HepG2 (cell line): Measurements from ENCODE around the gene CYB5D1. TPM values are rescaled to one million over a fixed set of nuclear protein-coding genes. Genes with fewer than 3 reads are reported as not detected.

Experiments
- BHLHE40 ChIP-seq: IDR thresholded peaks from 2 replicates; pipeline ENCODE4 v1.6.1; 2011; ENCODE audit warnings: low read length, improper control_type of control experiment
- KLF9 ChIP-seq: IDR thresholded peaks from 2 replicates; pipeline ENCODE4 v1.6.1; 2016; ENCODE audit warnings: low read depth
- LCORL ChIP-seq, 2 experiments: fragments of 450-650 bp in 1 of 2; sonication (generic) in 1 of 2; formaldehyde crosslinking in 1 of 2; IDR thresholded peaks; 2 replicates each; pipeline versions ENCODE4 v1.5.0 to v1.6.1; 2017 to 2020; ENCODE audit warnings: antibody characterized with exemption in 1 of 2, missing genetic modification reagents in 1 of 2
- MXD1 ChIP-seq: sonication (generic); formaldehyde crosslinking; IDR thresholded peaks from 2 replicates; pipeline ENCODE4 v1.4.0; 2020; ENCODE audit warnings: mild to moderate bottlenecking, missing genetic modification reagents
- ZFP41 ChIP-seq: sonication (generic); formaldehyde crosslinking; IDR thresholded peaks from 2 replicates; pipeline ENCODE4 v1.4.0; 2020; ENCODE audit warnings: mild to moderate bottlenecking, missing genetic modification reagents, borderline replicate concordance
- ZHX2 ChIP-seq, 2 experiments: sonication (generic) in 1 of 2; formaldehyde crosslinking in 1 of 2; IDR thresholded peaks; 2 replicates each; pipeline versions ENCODE4 v1.6.1 to v1.9.0; 2014 to 2022; ENCODE audit warnings: antibody characterized with exemption in 1 of 2, borderline replicate concordance in 1 of 2, inconsistent platforms in 1 of 2, low read depth in 1 of 2, missing genetic modification reagents in 1 of 2
- ZNF512 ChIP-seq: sonication (generic); formaldehyde crosslinking; IDR thresholded peaks from 2 replicates; pipeline ENCODE4 v1.4.0; 2020; ENCODE audit warnings: mild to moderate bottlenecking, missing genetic modification reagents
- ZNF639 ChIP-seq: conservative IDR thresholded peaks from 2 replicates; pipeline ENCODE4 v1.6.1; 2018; ENCODE audit warnings: missing genetic modification reagents
- ZNF761 ChIP-seq: sonication (generic); formaldehyde crosslinking; conservative IDR thresholded peaks from 2 replicates; pipeline ENCODE4 v1.4.0; 2020; ENCODE audit warnings: mild to moderate bottlenecking, missing genetic modification reagents
- ZNF780A ChIP-seq: sonication (generic); formaldehyde crosslinking; IDR thresholded peaks from 2 replicates; pipeline ENCODE4 v1.8.0; 2022; ENCODE audit warnings: mild to moderate bottlenecking, missing genetic modification reagents, moderate library complexity
- polyA plus RNA-seq, 8 experiments: library from polyadenylated mRNA; depleted of rRNA in 3 of 8; stranded (reverse) in 7 of 8; unstranded in 1 of 8; fragments of >200 nt; fragmentation: Illumina TruSeq in 4 of 8; extraction: Trizol in 4 of 8; gene quantifications; 2 replicates each; pipeline versions ENCODE4 v1.2.1 to v1.2.3, GENCODE V29; 2011 to 2016; ENCODE audit warnings: low read depth in 4 of 8, missing spikeins in 1 of 8, mixed read lengths in 1 of 8; ENCODE audit not compliant: insufficient read depth in 1 of 8
- total RNA-seq, 5 experiments: library from RNA; depleted of rRNA; stranded (reverse); fragments of >200 nt; fragmentation: Illumina TruSeq; extraction: Trizol; gene quantifications; 2 replicates each; pipeline ENCODE4 v1.2.3, GENCODE V29; 2016; ENCODE audit warnings: low read depth in 1 of 5
- TF ChIP-seq, protein P1 (sequence below): sonication (generic); formaldehyde crosslinking; IDR thresholded peaks from 2 replicates; pipeline ENCODE4 v1.8.1; 2023; ENCODE audit warnings: mild to moderate bottlenecking, moderate library complexity, missing genetic modification reagents
- TF ChIP-seq, protein P2 (sequence below): sonication (generic); formaldehyde crosslinking; IDR thresholded peaks from 2 replicates; pipeline ENCODE4 v1.5.0; 2020; ENCODE audit warnings: mild to moderate bottlenecking, missing genetic modification reagents
- TF ChIP-seq, protein P3 (sequence below): IDR thresholded peaks from 2 replicates; pipeline ENCODE4 v1.6.1; 2016; ENCODE audit warnings: missing compliant biosample characterization, missing genetic modification reagents, borderline replicate concordance

Gene CYB5D1
- total and polyA plus RNA-seq, 2 of the 13 experiments (the other 11 are each of a cell fraction or from before 2014, with no cell fraction given), result 8.9 to 17.0 TPM

- TF ChIP-seq ZHX2 (IDR thresholded peaks at IDR 0.05; ENCODE audit: low read depth), result no peak
- TF ChIP-seq ZHX2 (CRISPR knock-in tag; IDR thresholded peaks at IDR 0.05; ENCODE audit: borderline replicate concordance), result no peak
- no peak for TF ChIP-seq ZNF512 (CRISPR knock-in tag)
- TF ChIP-seq, protein P1, sequence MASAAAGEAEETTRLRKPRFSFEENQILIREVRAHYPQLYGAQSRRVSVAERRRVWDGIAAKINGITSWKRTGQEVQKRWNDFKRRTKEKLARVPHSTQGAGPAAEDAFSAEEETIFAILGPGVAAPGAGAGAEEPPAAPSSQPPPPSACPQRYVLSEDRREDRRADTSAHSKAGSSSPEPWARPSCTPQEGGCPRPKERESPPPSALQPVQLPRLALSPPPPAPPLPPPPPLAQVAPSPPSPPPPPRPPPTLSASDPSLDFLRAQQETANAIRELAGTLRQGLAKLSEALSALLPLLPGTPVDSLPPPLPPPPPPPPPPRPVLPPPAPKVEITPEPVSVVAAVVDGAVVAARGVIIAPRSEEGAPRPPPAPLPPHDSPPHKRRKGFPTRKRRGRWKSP (CRISPR knock-in tag), result no peak
- TF ChIP-seq ZNF761 (CRISPR knock-in tag), result no peak
- TF ChIP-seq KLF9, result no peak
- TF ChIP-seq BHLHE40, result no peak
- TF ChIP-seq ZFP41 (CRISPR knock-in tag), result no peak
- peak; percentile 41; the same call in 1 of the 2 replicates for TF ChIP-seq MXD1 (CRISPR knock-in tag)
- no peak for TF ChIP-seq ZNF780A (CRISPR knock-in tag)
- no peak for TF ChIP-seq ZNF639 (CRISPR knock-in tag)
- TF ChIP-seq, protein P2, sequence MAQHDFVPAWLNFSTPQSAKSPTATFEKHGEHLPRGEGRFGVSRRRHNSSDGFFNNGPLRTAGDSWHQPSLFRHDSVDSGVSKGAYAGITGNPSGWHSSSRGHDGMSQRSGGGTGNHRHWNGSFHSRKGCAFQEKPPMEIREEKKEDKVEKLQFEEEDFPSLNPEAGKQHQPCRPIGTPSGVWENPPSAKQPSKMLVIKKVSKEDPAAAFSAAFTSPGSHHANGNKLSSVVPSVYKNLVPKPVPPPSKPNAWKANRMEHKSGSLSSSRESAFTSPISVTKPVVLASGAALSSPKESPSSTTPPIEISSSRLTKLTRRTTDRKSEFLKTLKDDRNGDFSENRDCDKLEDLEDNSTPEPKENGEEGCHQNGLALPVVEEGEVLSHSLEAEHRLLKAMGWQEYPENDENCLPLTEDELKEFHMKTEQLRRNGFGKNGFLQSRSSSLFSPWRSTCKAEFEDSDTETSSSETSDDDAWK, result no peak
- TF ChIP-seq LCORL (IDR thresholded peaks at IDR 0.05), result no peak
- TF ChIP-seq LCORL (CRISPR knock-in tag; IDR thresholded peaks at IDR 0.05), result no peak; the same call in 1 of the 2 replicates
- TF ChIP-seq, protein P3, sequence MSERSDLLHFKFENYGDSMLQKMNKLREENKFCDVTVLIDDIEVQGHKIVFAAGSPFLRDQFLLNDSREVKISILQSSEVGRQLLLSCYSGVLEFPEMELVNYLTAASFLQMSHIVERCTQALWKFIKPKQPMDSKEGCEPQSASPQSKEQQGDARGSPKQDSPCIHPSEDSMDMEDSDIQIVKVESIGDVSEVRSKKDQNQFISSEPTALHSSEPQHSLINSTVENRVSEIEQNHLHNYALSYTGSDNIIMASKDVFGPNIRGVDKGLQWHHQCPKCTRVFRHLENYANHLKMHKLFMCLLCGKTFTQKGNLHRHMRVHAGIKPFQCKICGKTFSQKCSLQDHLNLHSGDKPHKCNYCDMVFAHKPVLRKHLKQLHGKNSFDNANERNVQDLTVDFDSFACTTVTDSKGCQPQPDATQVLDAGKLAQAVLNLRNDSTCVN (CRISPR knock-in tag), result no peak
Observed at GRCh38 chr17:7833795-7834541, 23.8 kb upstream of the CYB5D1 start, which contains the start of gene KDM6B (continued).
